SK-N-SH treated with all-trans-retinoic acid at 6 μM for 48 hours (cell line): Measurements from ENCODE around the gene THSD4.
"Not testable (repeated sequence)": the region's sequence is repeated elsewhere in the genome, so short reads cannot be mapped to it uniquely, and the experiment has no call there.

ENCODE experiments used
- ATAC-seq: fragments of 200-7000 bp; cut with Tn5 transposase; 3 replicates; pipeline ENCODE4 v1.9.1; 2020; ENCODE audit warnings: mild to moderate bottlenecking, moderate library complexity
- CREB5 ChIP-seq: fragments of 250-450 bp; sonication (Bioruptor Pico); IDR thresholded peaks from 2 replicates; pipeline ENCODE4 v1.5.1; 2020; ENCODE audit warnings: low read depth, mild to moderate bottlenecking, moderate library complexity
- CSDC2 ChIP-seq: fragments of 250-450 bp; sonication (Bioruptor Pico); IDR thresholded peaks from 2 replicates; pipeline ENCODE4 v1.5.0; 2020; ENCODE audit warnings: mild to moderate bottlenecking, moderate library complexity
- CSRNP3 ChIP-seq: fragments of 250-450 bp; sonication (Bioruptor Pico); IDR thresholded peaks from 2 replicates; pipeline ENCODE4 v1.5.1; 2021; ENCODE audit warnings: mild to moderate bottlenecking, moderate library complexity
- ESRRG ChIP-seq: fragments of 250-450 bp; sonication (Bioruptor Pico); IDR thresholded peaks from 2 replicates; pipeline ENCODE4 v1.6.1; 2021; ENCODE audit warnings: mild to moderate bottlenecking
- GLIS3 ChIP-seq: fragments of 250-450 bp; sonication (Bioruptor Pico); IDR thresholded peaks from 2 replicates; pipeline ENCODE4 v1.5.0; 2020; ENCODE audit warnings: mild to moderate bottlenecking, moderate library complexity
- ISL1 ChIP-seq: fragments of 250-450 bp; sonication (Bioruptor Pico); IDR thresholded peaks from 2 replicates; pipeline ENCODE4 v2.1.2; 2022; ENCODE audit warnings: mild to moderate bottlenecking, moderate library complexity
- OSR1 ChIP-seq: fragments of 250-450 bp; sonication (Bioruptor Pico); IDR thresholded peaks from 2 replicates; pipeline ENCODE4 v1.8.0; 2022; ENCODE audit warnings: moderate library complexity, mild to moderate bottlenecking, inconsistent platforms
- PATZ1 ChIP-seq: fragments of 250-450 bp; sonication (Bioruptor Pico); IDR thresholded peaks from 2 replicates; pipeline ENCODE4 v1.8.0; 2020; ENCODE audit warnings: mild to moderate bottlenecking, moderate library complexity, borderline replicate concordance
- POU6F1 ChIP-seq: fragments of 250-450 bp; sonication (Bioruptor Pico); IDR thresholded peaks from 2 replicates; pipeline ENCODE4 v1.8.0; 2021; ENCODE audit warnings: low read depth, mild to moderate bottlenecking, moderate library complexity, borderline replicate concordance
- PPARA ChIP-seq: fragments of 250-450 bp; sonication (Bioruptor Pico); IDR thresholded peaks from 2 replicates; pipeline ENCODE4 v1.5.0; 2020; ENCODE audit warnings: mild to moderate bottlenecking, borderline replicate concordance
- RARB ChIP-seq: fragments of 250-450 bp; sonication (Bioruptor Pico); IDR thresholded peaks from 2 replicates; pipeline ENCODE4 v1.8.0; 2021; ENCODE audit warnings: mild to moderate bottlenecking, moderate library complexity
- SNAI2 ChIP-seq: fragments of 250-450 bp; sonication (Bioruptor Pico); IDR thresholded peaks from 2 replicates; pipeline ENCODE4 v1.5.0; 2020; ENCODE audit warnings: mild to moderate bottlenecking, moderate library complexity
- TCF4 ChIP-seq: fragments of 250-450 bp; sonication (Bioruptor Pico); IDR thresholded peaks from 2 replicates; pipeline ENCODE4 v1.8.0; 2021; ENCODE audit warnings: mild to moderate bottlenecking, moderate library complexity, borderline replicate concordance
- TOX ChIP-seq: fragments of 250-450 bp; sonication (Bioruptor Pico); IDR thresholded peaks from 2 replicates; pipeline ENCODE4 v1.8.0; 2021; ENCODE audit warnings: mild to moderate bottlenecking, moderate library complexity, borderline replicate concordance
- ZC3H10 ChIP-seq: fragments of 250-450 bp; sonication (Bioruptor Pico); IDR thresholded peaks from 2 replicates; pipeline ENCODE4 v1.5.1; 2021; ENCODE audit warnings: mild to moderate bottlenecking, moderate library complexity
- ZFP3 ChIP-seq: fragments of 250-450 bp; sonication (Bioruptor Pico); IDR thresholded peaks from 2 replicates; pipeline ENCODE4 v1.5.0; 2020; ENCODE audit warnings: mild to moderate bottlenecking, moderate library complexity
- ZFP30 ChIP-seq: fragments of 450-650 bp; formaldehyde crosslinking; IDR thresholded peaks from 2 replicates; pipeline ENCODE4 v1.5.0; 2022; ENCODE audit warnings: mild to moderate bottlenecking, moderate library complexity
- ZNF8 ChIP-seq: fragments of 450-650 bp; formaldehyde crosslinking; IDR thresholded peaks from 2 replicates; pipeline ENCODE4 v1.5.0; 2020; ENCODE audit warnings: mild to moderate bottlenecking, moderate library complexity

Gene THSD4

GRCh38 chr15:71212146-71212545, 96.9 kb downstream of the THSD4 start:
- no peak for ATAC-seq
- TF ChIP-seq RARB (CRISPR knock-in tag) = no peak
- TF ChIP-seq POU6F1 = no peak
- no peak for TF ChIP-seq ISL1 (CRISPR knock-in tag)
- no peak for TF ChIP-seq TOX
- no peak for TF ChIP-seq CSRNP3 (CRISPR knock-in tag)
- TF ChIP-seq ZC3H10 = no peak
- no peak for TF ChIP-seq PPARA (CRISPR knock-in tag)
- TF ChIP-seq TCF4 (CRISPR knock-in tag) = no peak
- no peak for TF ChIP-seq OSR1
- TF ChIP-seq ZFP30 (CRISPR knock-in tag) = no peak
- TF ChIP-seq ESRRG (CRISPR knock-in tag) = no peak
- TF ChIP-seq ZNF8 = no peak
- no peak for TF ChIP-seq CREB5 (CRISPR knock-in tag)

GRCh38 chr15:71213943-71214342, 98.7 kb downstream of the THSD4 start:
- ATAC-seq = not testable (repeated sequence)

GRCh38 chr15:71215126-71215894, 100.0 kb downstream of the THSD4 start:
- no peak for TF ChIP-seq PATZ1 (CRISPR knock-in tag)
- no peak for TF ChIP-seq CSDC2
- no peak for ATAC-seq

- ATAC-seq = no peak
- TF ChIP-seq TCF4 (CRISPR knock-in tag) (no peak), PPARA (CRISPR knock-in tag) (no peak), CSDC2 (no peak), GLIS3 (no peak), CSRNP3 (CRISPR knock-in tag) (no peak), TOX (no peak), PATZ1 (CRISPR knock-in tag) (no peak), SNAI2 (CRISPR knock-in tag) (no peak), ZFP3 (CRISPR knock-in tag) (no peak), ISL1 (CRISPR knock-in tag) (no peak), OSR1 (no peak), CREB5 (CRISPR knock-in tag) (no peak), ZNF8 (no peak)
- TF ChIP-seq, all 23 proteins: peak for 0
These were observed 103.1 kb downstream of the THSD4 start for GRCh38 chr15:71218272-71218805.
